GM12875 (cell line): ENCODE results near the gene KIFAP3.

Source experiments
- H3K4me3 ChIP-seq: one replicate; pipeline ENCODE4 v1.5.1; 2011; ENCODE audit warnings: low read depth, low read length, control low read depth
- TF ChIP-seq, protein P1 (sequence below): IDR thresholded peaks from 2 replicates; pipeline ENCODE4 v1.5.1; 2011; ENCODE audit warnings: low read depth, mild to moderate bottlenecking, control low read depth, inconsistent platforms, low read length, moderate library complexity, borderline replicate concordance; ENCODE audit not compliant: insufficient read depth

Gene KIFAP3

DNA sequence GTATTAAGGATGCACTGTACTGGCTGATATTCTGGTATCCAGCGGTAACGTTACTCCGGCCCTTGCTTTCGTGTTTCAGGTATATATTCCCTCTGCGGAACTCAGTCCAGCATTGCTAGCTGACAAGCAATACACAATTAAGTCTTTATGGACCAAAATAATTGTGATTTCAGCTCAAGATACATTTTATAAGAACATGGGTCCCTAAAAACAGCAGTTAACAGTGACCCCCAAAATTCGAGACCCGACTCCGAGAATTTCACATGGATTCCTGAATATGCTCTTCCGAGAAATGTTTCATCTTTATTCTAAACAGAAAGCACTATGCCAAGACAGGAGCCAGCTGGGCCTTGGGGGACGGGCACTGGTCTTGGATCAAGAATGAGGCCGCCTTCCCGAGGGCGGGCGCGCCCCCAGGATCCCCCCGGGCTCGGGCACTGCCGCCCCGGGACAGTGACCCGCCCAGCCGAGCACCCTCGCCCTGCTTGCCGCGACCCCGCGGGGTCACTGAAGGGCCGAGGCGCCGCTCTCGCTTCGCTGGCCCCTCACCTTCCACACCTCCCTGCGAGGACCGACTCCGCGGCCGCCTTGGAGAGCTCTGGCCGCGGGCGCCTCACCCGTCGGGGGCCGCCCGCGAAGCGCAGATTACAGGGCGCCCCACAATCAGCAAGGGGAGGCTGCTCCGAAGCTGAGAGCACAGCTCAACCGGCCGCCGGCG, 181.4 kb downstream of the KIFAP3 start:
- TF ChIP-seq, protein P1, sequence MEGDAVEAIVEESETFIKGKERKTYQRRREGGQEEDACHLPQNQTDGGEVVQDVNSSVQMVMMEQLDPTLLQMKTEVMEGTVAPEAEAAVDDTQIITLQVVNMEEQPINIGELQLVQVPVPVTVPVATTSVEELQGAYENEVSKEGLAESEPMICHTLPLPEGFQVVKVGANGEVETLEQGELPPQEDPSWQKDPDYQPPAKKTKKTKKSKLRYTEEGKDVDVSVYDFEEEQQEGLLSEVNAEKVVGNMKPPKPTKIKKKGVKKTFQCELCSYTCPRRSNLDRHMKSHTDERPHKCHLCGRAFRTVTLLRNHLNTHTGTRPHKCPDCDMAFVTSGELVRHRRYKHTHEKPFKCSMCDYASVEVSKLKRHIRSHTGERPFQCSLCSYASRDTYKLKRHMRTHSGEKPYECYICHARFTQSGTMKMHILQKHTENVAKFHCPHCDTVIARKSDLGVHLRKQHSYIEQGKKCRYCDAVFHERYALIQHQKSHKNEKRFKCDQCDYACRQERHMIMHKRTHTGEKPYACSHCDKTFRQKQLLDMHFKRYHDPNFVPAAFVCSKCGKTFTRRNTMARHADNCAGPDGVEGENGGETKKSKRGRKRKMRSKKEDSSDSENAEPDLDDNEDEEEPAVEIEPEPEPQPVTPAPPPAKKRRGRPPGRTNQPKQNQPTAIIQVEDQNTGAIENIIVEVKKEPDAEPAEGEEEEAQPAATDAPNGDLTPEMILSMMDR, result no peak
- H3K4me3 ChIP-seq, result peak overlapping the region; percentile 98

DNA sequence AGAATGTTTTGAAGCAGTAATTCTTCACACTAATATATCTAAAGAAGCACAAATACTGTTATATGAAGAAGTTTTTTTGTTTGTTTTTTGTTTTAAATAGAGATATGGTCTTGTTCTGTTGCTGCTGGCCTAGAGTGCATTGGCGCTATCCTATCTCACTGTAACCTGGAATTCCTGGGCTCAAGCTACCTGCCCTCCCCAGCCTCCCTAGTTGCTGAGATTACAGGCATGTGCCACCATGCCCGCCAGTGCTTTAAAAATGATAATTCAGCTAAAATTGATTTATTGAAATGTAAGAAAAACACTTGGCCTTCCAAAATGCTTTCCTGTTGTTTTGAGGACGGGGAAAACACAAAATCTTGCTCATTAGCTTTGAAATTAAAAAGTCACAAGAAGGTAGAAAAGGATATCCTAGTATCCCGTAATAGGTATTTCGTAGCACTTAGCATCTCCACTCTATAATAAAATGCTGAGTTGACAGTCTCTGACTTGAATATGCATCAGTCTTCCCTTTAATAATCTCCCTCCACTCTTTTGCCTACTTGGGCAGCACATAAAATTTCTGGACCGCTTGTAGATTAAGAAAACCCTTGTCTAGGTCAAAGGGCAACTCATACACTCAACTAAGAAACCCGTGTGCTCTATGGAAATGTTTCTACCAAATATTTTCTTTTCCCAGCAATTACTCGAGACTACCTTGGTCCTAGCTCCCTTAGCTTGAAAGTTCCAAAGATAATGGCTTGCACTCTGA, 182.1 kb downstream of the KIFAP3 start:
- TF ChIP-seq, protein P1, result no peak
- peak overlapping the region; percentile 98 for H3K4me3 ChIP-seq

DNA sequence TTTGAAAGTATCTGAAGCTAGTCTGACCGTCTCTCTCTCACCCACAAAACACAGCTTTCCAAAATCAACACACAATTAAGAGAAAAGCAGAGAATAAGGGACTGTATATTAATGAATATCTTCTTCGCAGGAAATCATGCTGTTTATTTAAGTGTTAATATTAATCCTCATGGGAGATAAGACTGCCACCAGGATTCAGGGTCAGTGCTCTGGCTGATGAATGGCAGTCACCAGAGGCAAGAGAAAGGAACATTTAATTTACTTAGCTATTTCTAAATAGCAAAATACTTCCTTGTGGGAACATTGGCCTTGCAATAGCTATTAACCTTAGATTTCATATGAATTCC, 183.0 kb downstream of the KIFAP3 start:
- TF ChIP-seq, protein P1, result no peak
- H3K4me3 ChIP-seq, result no peak overlapping the region

DNA sequence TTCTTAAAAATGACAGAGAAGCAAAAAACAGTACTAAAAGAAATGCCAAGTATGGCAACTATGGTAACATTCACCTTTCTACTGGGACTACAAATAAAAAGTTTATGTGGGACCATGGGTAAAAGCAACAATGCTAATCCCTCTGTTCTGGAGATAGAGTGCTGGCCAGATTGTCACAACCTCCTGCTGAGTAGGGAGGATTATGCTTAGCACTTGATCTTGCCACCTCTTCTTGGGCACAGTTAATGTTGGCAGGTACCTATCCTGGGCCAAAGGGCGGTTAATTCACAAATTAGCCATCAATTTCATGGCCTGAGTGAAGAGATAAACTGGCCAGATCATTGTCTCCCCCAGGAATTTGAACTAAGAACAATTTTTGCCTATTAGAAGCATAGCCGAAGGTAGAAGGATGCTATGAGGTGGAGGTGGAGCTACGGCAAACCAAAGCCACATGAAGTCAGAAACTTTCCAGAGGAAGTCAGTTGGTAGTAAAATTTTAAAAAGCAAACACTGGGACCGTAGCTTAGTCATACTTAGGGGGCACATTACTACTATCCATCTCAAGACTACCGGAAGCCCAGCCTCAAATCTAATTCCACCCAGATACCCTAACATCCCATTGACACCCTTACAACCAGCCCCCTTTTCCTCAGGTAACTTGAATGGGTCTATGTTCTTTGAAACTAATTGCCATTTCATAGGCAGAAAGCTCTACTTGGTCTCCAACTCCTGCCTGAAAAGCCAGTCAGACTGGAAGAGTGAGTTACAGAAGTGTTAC, 183.5 kb downstream of the KIFAP3 start:
- TF ChIP-seq, protein P1, result no peak
- no peak overlapping the region for H3K4me3 ChIP-seq

DNA sequence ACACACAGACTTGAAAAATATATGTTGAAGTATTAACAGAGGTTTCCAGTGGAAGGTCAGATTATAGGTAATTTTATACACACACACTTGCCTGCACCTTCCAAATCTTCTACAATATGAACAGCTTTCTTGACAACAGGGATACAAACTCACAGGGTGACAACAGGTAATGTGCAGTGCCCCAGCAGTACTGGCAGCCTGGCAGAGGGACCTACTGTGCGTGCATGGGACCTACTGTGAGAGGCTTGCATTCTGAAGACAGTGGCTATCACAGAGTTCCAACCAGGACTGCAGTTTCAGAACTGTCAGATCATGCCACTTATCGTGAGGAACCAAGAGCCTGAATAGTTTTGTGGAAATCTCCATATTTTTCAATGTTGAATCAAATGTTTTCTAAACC, 184.6 kb downstream of the KIFAP3 start:
- H3K4me3 ChIP-seq, result no peak overlapping the region
- TF ChIP-seq, protein P1, result no peak

DNA sequence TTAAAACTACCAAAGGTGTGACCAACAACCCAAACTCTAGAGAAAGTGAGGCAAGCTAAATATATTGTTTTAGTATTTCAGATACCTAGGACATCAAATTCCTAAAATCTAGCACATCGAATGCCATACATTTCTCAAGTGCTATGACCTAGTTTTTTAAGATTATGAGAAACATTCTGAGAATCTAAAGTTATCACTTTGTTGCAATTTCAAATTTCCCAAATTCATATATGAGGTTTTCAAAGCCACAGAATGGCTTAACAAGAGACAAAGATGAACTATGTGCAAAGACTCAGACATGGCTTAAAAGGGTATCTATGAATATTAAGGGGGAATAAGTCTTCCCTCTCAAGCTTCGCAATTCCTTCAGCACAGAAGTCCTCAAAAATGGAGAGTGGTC, 187.6 kb downstream of the KIFAP3 start:
- TF ChIP-seq, protein P1, result no peak
- no peak overlapping the region for H3K4me3 ChIP-seq
